ENCODE measurements around the gene ADAMTSL2.

The ADAMTSL2 gene

GRCh38 chr9:133605856-133606707 is 71.6 kb downstream of the ADAMTSL2 start:
- DNase-seq (ENCODE audit: low read depth in 2 of 2): no peak

- no peak for DNase-seq (ENCODE audit: low read depth in 2 of 2)
Measured at GRCh38 chr9:133606708-133607025, 72.2 kb downstream of the ADAMTSL2 start.

GRCh38 chr9:133607381-133607780 is 72.9 kb downstream of the ADAMTSL2 start:
- no peak for DNase-seq (ENCODE audit: low read depth in 2 of 2)

- DNase-seq (ENCODE audit: low read depth in 2 of 2): no peak
Measured at GRCh38 chr9:133607976-133608375, 73.5 kb downstream of the ADAMTSL2 start.

- DNase-seq (ENCODE audit: low read depth in 2 of 2): no peak
Measured at GRCh38 chr9:133608382-133608781, 73.9 kb downstream of the ADAMTSL2 start.

GRCh38 chr9:133608889-133609288 is 74.4 kb downstream of the ADAMTSL2 start:
- no peak for DNase-seq (ENCODE audit: low read depth in 2 of 2)

- DNase-seq (ENCODE audit: low read depth in 2 of 2): no peak
Measured at GRCh38 chr9:133609311-133610098, 75.0 kb downstream of the ADAMTSL2 start, which contains the start of gene FAM163B. Gene FAM163B (minus strand): TSS chr9:133609389. CDS start chr9:133580223, 29,166 bp downstream.

- DNase-seq (ENCODE audit: low read depth in 2 of 2): no peak
Measured at GRCh38 chr9:133610845-133611244, 76.3 kb downstream of the ADAMTSL2 start.

- no peak for DNase-seq (ENCODE audit: low read depth in 2 of 2)
Measured at GRCh38 chr9:133612051-133612450, 77.5 kb downstream of the ADAMTSL2 start.

GRCh38 chr9:133612816-133613215 is 78.3 kb downstream of the ADAMTSL2 start:
- no peak for DNase-seq (ENCODE audit: low read depth in 2 of 2)

GRCh38 chr9:133613432-133613831 is 78.9 kb downstream of the ADAMTSL2 start:
- DNase-seq (ENCODE audit: low read depth in 2 of 2): no peak

- no peak for DNase-seq (ENCODE audit: low read depth in 2 of 2)
Measured at GRCh38 chr9:133614056-133614455, 79.6 kb downstream of the ADAMTSL2 start.

GRCh38 chr9:133614678-133615077 is 80.2 kb downstream of the ADAMTSL2 start:
- no peak for DNase-seq (ENCODE audit: low read depth in 2 of 2)

- DNase-seq (ENCODE audit: low read depth in 2 of 2): no peak
Measured at GRCh38 chr9:133615186-133615585, 80.7 kb downstream of the ADAMTSL2 start.

- DNase-seq (ENCODE audit: low read depth in 2 of 2): no peak
Measured at GRCh38 chr9:133615606-133616188, 81.2 kb downstream of the ADAMTSL2 start.

- DNase-seq (ENCODE audit: low read depth in 2 of 2): no peak
Measured at GRCh38 chr9:133616643-133617405, 82.3 kb downstream of the ADAMTSL2 start.

GRCh38 chr9:133618726-133619125 is 84.2 kb downstream of the ADAMTSL2 start:
- DNase-seq (ENCODE audit: low read depth in 2 of 2): no peak

GRCh38 chr9:133619791-133620190 is 85.3 kb downstream of the ADAMTSL2 start:
- peak; percentile 8 to 45 for DNase-seq (ENCODE audit: low read depth in 2 of 2)

- no peak for DNase-seq (ENCODE audit: low read depth in 2 of 2)
Measured at GRCh38 chr9:133621725-133622267, 87.3 kb downstream of the ADAMTSL2 start.

GRCh38 chr9:133622555-133622954 is 88.1 kb downstream of the ADAMTSL2 start:
- DNase-seq (ENCODE audit: low read depth in 2 of 2): no peak

Measured in stimulated activated CD4-positive, alpha-beta T cell treated with anti-CD3 and anti-CD28 coated beads, Interleukin-12 subunit alpha, Interleukin-12 subunit beta, amount 100 ng/mL, for 24 hours (primary cell).